Body of pancreas (tissue), 4 donors: ENCODE data around the gene PARVG. TPM values are rescaled to one million over a fixed set of nuclear protein-coding genes. Genes with fewer than 3 reads are reported as not detected.

Source experiments
- ATAC-seq: fragments of 150-250 bp; one replicate; pipeline ENCODE4 v1.9.1; 2016
- DNase-seq, 4 donors: peaks; one replicate each; pipeline ENCODE4 v3.0.0-alpha.2; 2019
- H3K27ac ChIP-seq, 4 donors: fragments of 200-600 bp; sonication (generic); 1 replicate in 3 of 4; 2 replicates in 1 of 4; pipeline versions ENCODE4 v1.5.1 to v1.6.1; 2016 to 2019; ENCODE audit warnings: mild to moderate bottlenecking in 1 of 4, mixed read lengths in 1 of 4, moderate library complexity in 1 of 4
- H3K27me3 ChIP-seq, 2 donors: fragments of 200-600 bp; sonication (generic); one replicate each; pipeline ENCODE4 v1.6.0; 2016; ENCODE audit warnings: mild to moderate bottlenecking in 1 of 2
- H3K36me3 ChIP-seq, 2 donors: fragments of 200-600 bp; sonication (generic); replicated peaks in 1 of 2; 2 replicates each; pipeline ENCODE4 v1.5.1; 2016; ENCODE audit warnings: low read depth in 2 of 2; ENCODE audit not compliant: insufficient read depth in 1 of 2
- H3K4me1 ChIP-seq: fragments of 200-600 bp; sonication (generic); one replicate; pipeline ENCODE4 v1.6.0; 2016
- H3K4me3 ChIP-seq, 2 donors: fragments of 200-600 bp; sonication (generic); 1 replicate in 1 of 2; 2 replicates in 1 of 2; pipeline ENCODE4 v1.5.1; 2016 to 2019
- H3K9me3 ChIP-seq, 3 donors: fragments of 200-600 bp; sonication (generic); 1 replicate in 2 of 3; 2 replicates in 1 of 3; pipeline ENCODE4 v1.5.1; 2016
- POLR2A ChIP-seq, 3 donors: fragments of 450-650 bp; IDR thresholded peaks; one replicate each; pipeline ENCODE4 v1.6.1; 2016; ENCODE audit warnings: antibody characterized with exemption in 3 of 3, mild to moderate bottlenecking in 2 of 3
- WGBS, 2 donors: methylation state at CpG; one replicate each; pipeline ENCODE4 v1.1.5; 2017; 5-methylcytosine and 5-hydroxymethylcytosine counted together
- intact Hi-C: fragments of 100-400 bp; cut with DNase I; formaldehyde crosslinking; loops from one replicate; pipeline ENCODE4 v1.15.1; 2023
- total RNA-seq, 2 donors: library from RNA; depleted of rRNA; stranded (reverse); fragments of >200 nt; gene quantifications; one replicate each; pipeline ENCODE4 v1.1.0, GENCODE V29; 2016
- TF ChIP-seq, protein P1 (sequence below), 7 experiments: fragments of 450-650 bp in 4 of 7; fragments of 200-600 bp in 3 of 7; sonication (generic) in 3 of 7; IDR thresholded peaks; one replicate each; pipeline ENCODE4 v1.5.1; 2016 to 2019; ENCODE audit warnings: antibody characterized with exemption in 7 of 7

The PARVG gene
- total RNA-seq, 2 donors from 2014 or later: 8.8 to 13.2 TPM

DNA sequence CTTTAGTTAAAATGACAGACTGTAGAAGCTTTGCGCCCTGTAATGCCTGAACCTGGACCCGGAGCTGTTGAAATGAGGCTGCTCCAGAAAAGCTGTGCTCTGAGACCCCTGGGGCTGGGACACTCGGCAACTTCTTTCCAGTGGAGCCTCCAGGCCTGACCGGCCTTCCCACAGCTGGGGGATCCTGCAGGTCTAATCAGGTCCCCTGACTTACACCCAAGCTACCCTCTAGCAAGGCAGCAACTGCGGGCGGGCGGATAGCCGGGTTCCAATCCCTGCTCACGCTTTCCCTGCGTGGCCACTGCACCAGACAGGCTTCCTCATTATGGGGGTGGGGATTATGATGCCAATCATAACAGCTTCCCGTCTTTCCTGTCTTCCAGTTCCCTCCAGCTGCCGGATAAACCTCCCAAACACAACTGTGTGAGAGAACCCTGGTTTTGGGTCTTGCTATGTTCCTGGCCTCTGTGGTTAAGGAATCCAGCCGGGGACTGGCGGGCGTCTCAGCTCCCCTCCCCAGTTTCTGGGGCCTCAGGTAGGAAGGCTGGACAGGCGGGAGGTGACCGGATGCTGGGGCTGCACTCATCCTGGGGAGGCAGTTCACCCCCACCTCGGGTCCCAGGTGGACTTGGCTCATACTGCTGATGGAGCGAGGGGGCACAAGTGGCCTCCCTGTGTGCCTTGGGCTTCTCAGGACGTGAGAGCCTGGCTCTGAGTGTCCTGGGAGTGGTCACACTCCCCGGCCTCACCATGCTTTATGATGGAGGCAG lies 38.6 kb downstream of the PARVG start:
- TF ChIP-seq POLR2A (IDR thresholded peaks at IDR 0.05): no peak
- TF ChIP-seq, protein P1, sequence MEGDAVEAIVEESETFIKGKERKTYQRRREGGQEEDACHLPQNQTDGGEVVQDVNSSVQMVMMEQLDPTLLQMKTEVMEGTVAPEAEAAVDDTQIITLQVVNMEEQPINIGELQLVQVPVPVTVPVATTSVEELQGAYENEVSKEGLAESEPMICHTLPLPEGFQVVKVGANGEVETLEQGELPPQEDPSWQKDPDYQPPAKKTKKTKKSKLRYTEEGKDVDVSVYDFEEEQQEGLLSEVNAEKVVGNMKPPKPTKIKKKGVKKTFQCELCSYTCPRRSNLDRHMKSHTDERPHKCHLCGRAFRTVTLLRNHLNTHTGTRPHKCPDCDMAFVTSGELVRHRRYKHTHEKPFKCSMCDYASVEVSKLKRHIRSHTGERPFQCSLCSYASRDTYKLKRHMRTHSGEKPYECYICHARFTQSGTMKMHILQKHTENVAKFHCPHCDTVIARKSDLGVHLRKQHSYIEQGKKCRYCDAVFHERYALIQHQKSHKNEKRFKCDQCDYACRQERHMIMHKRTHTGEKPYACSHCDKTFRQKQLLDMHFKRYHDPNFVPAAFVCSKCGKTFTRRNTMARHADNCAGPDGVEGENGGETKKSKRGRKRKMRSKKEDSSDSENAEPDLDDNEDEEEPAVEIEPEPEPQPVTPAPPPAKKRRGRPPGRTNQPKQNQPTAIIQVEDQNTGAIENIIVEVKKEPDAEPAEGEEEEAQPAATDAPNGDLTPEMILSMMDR (IDR thresholded peaks at IDR 0.05): no peak
- 66 to 81% methylated on average over 9 to 21 of the region's 21 CpGs for whole genome bisulfite sequencing, 2 donors
- H3K9me3 ChIP-seq: no peaks in the 10 kb centered on the region
- no peak overlapping the region for H3K27ac ChIP-seq
- H3K36me3 ChIP-seq: no peaks in the 10 kb centered on the region
- no peaks in the 10 kb centered on the region for H3K27me3 ChIP-seq
- intact Hi-C loops: no loop called here
- no peak for ATAC-seq
- DNase-seq: no peak
- no peaks in the 10 kb centered on the region for H3K4me1 ChIP-seq
- H3K4me3 ChIP-seq: no peak overlapping the region

DNA sequence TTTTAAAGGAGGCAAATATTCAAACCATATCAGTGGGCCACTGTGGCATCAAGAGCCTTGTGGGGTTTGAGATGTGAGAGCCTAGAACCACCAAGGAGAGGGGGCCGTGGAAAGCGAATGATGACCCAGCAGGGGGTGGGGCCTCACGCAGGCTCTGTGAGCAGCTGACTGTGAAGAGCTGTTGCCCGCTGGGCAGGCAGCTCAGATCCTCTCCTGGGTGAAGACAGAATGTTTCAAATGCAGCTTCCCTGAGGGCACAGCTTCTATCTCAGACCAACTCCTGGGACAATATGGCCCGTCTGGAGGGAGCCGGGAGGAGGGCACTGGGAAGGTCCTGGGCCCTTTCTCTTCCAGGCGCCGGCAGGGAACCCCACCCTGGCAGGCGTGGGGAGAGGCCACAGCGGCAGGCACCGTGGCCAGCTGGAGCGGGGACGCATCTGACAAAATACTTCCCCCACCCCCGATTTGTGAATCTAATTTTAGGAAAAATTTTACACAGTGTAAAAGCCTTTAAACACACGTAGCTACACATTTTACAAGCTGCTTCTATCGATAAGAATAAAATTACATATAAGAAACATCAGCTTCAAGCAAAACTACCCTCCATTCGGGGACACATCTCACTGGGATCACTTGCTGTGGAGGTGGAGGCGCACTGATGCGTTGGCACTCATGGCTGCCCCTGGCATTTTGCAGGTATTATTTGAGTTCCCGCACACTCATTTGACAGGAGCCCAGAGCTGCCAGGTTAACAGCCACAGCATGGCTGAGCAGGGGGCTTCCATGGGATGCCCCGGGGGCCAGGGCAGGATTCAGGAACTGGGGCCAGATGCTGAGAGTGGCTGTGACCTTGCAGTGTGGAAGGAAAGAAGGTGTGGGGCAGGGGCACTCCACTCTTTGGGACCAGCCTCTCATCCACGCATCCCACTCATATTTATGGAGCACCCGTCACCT lies 40.3 kb downstream of the PARVG start:
- DNase-seq (no peak), ATAC-seq (no peak)
- no peak overlapping the region for H3K27ac ChIP-seq
- no peaks in the 10 kb centered on the region for H3K9me3 ChIP-seq
- no peak overlapping the region for H3K4me3 ChIP-seq
- H3K36me3 ChIP-seq: no peaks in the 10 kb centered on the region
- TF ChIP-seq, protein P1 (IDR thresholded peaks at IDR 0.05): no peak
- no peak for TF ChIP-seq POLR2A (IDR thresholded peaks at IDR 0.05)
- H3K27me3 ChIP-seq: no peaks in the 10 kb centered on the region
- WGBS, 2 donors: 62 to 64% methylated on average over 23 of the region's 23 CpGs
- H3K4me1 ChIP-seq: no peaks in the 10 kb centered on the region
- intact Hi-C loops: no loop called here

- ATAC-seq (no peak), DNase-seq (no peak)
- TF ChIP-seq, protein P1 (IDR thresholded peaks at IDR 0.05): no peak
- TF ChIP-seq POLR2A (IDR thresholded peaks at IDR 0.05): no peak
- H3K36me3 ChIP-seq: no peaks in the 10 kb centered on the region
- H3K27ac ChIP-seq: no peak overlapping the region
- H3K27me3 ChIP-seq: no peaks in the 10 kb centered on the region
- H3K4me3 ChIP-seq: no peak overlapping the region
- WGBS, 2 donors: 82 to 85% methylated on average over 9 to 11 of the region's 11 CpGs
- no peaks in the 10 kb centered on the region for H3K9me3 ChIP-seq
- intact Hi-C loops: no loop called here
- no peaks in the 10 kb centered on the region for H3K4me1 ChIP-seq
Measured at GRCh38 chr22:44221710-44222475, 41.2 kb downstream of the PARVG start.

- ATAC-seq (no peak), DNase-seq (no peak)
- 30 to 40% methylated on average over 12 of the region's 12 CpGs for WGBS, 2 donors
- TF ChIP-seq POLR2A (IDR thresholded peaks at IDR 0.05): no peak
- TF ChIP-seq, protein P1 (IDR thresholded peaks at IDR 0.05): no peak
- no peaks in the 10 kb centered on the region for H3K36me3 ChIP-seq
- peaks cover 0 to 8% (median 0%) of the 10 kb centered on the region in 3 donors for H3K9me3 ChIP-seq
- H3K27ac ChIP-seq: no peak overlapping the region
- H3K27me3 ChIP-seq: no peaks in the 10 kb centered on the region
- intact Hi-C loops: no loop called here
- H3K4me1 ChIP-seq: no peaks in the 10 kb centered on the region
- H3K4me3 ChIP-seq: no peak overlapping the region
Measured at GRCh38 chr22:44224166-44224565, 43.4 kb downstream of the PARVG start.
